Hepatocyte (in vitro differentiated cells): ENCODE measurements around the gene NKD1. TPM values are rescaled to one million over a fixed set of nuclear protein-coding genes. Genes with fewer than 3 reads are reported as not detected.

Experiments used
- DNase-seq: peaks from one replicate; pipeline ENCODE4 v3.0.0-alpha.2; 2016; ENCODE audit warnings: low spot score
- H2AFZ ChIP-seq: fragments of 200-600 bp; sonication (generic); 2 replicates; pipeline ENCODE4 v1.6.0; 2016; ENCODE audit warnings: antibody characterized with exemption, mild to moderate bottlenecking
- H3K27ac ChIP-seq: fragments of 200-600 bp; sonication (generic); 2 replicates; pipeline ENCODE4 v1.5.1; 2016; ENCODE audit warnings: mild to moderate bottlenecking
- H3K27me3 ChIP-seq: fragments of 200-600 bp; sonication (generic); 2 replicates; pipeline ENCODE4 v1.6.1; 2016
- H3K36me3 ChIP-seq: fragments of 200-600 bp; sonication (generic); replicated peaks from 2 replicates; pipeline ENCODE4 v1.5.1; 2016; ENCODE audit warnings: low read depth; ENCODE audit not compliant: insufficient read depth
- H3K4me1 ChIP-seq: fragments of 200-600 bp; sonication (generic); 2 replicates; pipeline ENCODE4 v1.5.1; 2016; ENCODE audit warnings: mild to moderate bottlenecking, moderate library complexity; ENCODE audit not compliant: insufficient read depth
- H3K4me2 ChIP-seq: fragments of 200-600 bp; sonication (generic); 2 replicates; pipeline ENCODE4 v1.6.0; 2016
- H3K4me3 ChIP-seq: fragments of 200-600 bp; sonication (generic); 2 replicates; pipeline ENCODE4 v1.5.1; 2016; ENCODE audit warnings: mild to moderate bottlenecking
- H3K79me2 ChIP-seq: fragments of 200-600 bp; sonication (generic); 2 replicates; pipeline ENCODE4 v1.6.0; 2017; ENCODE audit warnings: mild to moderate bottlenecking
- H3K9me2 ChIP-seq: fragments of 200-600 bp; sonication (generic); replicated peaks from 2 replicates; pipeline ENCODE4 v1.6.0; 2017; ENCODE audit warnings: mild to moderate bottlenecking; ENCODE audit not compliant: insufficient read depth
- H3K9me3 ChIP-seq: fragments of 200-600 bp; sonication (generic); 2 replicates; pipeline ENCODE4 v1.5.1; 2016; ENCODE audit warnings: low read depth, mild to moderate bottlenecking
- H4K20me1 ChIP-seq: fragments of 200-600 bp; sonication (generic); 2 replicates; pipeline ENCODE4 v1.6.0; 2016; ENCODE audit warnings: mild to moderate bottlenecking; ENCODE audit not compliant: insufficient read depth, poor library complexity, severe bottlenecking
- EZH2 ChIP-seq: fragments of 200-600 bp; sonication (generic); IDR thresholded peaks from 2 replicates; pipeline ENCODE4 v1.6.1; 2016; ENCODE audit warnings: antibody characterized with exemption, mild to moderate bottlenecking, borderline replicate concordance
- EZH2phosphoT487 ChIP-seq: fragments of 200-600 bp; sonication (generic); IDR thresholded peaks from one replicate; pipeline ENCODE4 v1.6.1; 2018; ENCODE audit warnings: antibody characterized with exemption, mild to moderate bottlenecking, low read depth, moderate library complexity; ENCODE audit not compliant: unreplicated experiment, severe bottlenecking
- WGBS: methylation state at CpG from one replicate; pipeline ENCODE4 v1.1.6; 2016; ENCODE audit warnings: low lambda C conversion rate; ENCODE audit errors: missing lambda C conversion rate; 5-methylcytosine and 5-hydroxymethylcytosine counted together
- polyA plus RNA-seq: library from polyadenylated mRNA; unstranded; fragments of >200 nt; fragmentation: Nextera tagmentation; extraction: Ambion mirVana; gene quantifications from 2 replicates; pipeline ENCODE4 v1.2.1, GENCODE V29; 2016
- total RNA-seq: library from RNA; depleted of rRNA; stranded (reverse); fragments of >200 nt; gene quantifications from 2 replicates; pipeline ENCODE4 v1.2.3, GENCODE V29; 2014
- TF ChIP-seq, protein P1 (sequence below): fragments of 200-600 bp; sonication (generic); IDR thresholded peaks from 2 replicates; pipeline ENCODE4 v1.5.1; 2016; ENCODE audit warnings: antibody characterized with exemption, mild to moderate bottlenecking; ENCODE audit not compliant: poor library complexity

NKD1 gene
- total and polyA plus RNA-seq, 2 experiments from 2014 or later, result 5.9 to 26.3 TPM

DNA sequence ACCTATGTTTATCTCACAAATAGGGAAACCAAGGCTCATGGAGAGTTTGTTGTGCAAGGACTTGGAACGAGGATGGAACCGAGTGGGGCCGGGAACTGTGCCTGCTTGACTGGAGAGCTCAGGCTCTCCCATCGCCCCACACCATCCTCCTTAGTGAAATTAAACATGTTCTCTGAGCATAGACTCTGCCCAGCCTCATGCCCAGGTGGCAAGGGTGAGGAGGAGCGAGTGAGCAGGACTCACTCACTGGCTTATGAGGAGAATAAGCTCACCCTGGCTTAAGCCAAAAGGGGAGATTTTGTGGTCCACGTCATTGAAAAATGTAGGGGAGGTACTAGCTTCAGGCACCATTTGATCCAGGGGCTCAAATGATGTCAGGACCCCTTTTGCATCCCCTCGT, 44.8 kb downstream of the NKD1 start:
- no peaks in the 10 kb centered on the region for H3K9me3 ChIP-seq
- H3K9me2 ChIP-seq, result no peaks in the 10 kb centered on the region
- DNase-seq, result no peak
- H2AFZ ChIP-seq, result no peak overlapping the region
- no peaks in the 10 kb centered on the region for H4K20me1 ChIP-seq
- no peak overlapping the region for H3K4me2 ChIP-seq
- peaks cover 3% of the 10 kb centered on the region for H3K4me1 ChIP-seq
- no peaks in the 10 kb centered on the region for H3K79me2 ChIP-seq
- H3K4me3 ChIP-seq, result no peak overlapping the region
- TF ChIP-seq EZH2phosphoT487 (no peak), EZH2 (no peak)
- TF ChIP-seq, protein P1, sequence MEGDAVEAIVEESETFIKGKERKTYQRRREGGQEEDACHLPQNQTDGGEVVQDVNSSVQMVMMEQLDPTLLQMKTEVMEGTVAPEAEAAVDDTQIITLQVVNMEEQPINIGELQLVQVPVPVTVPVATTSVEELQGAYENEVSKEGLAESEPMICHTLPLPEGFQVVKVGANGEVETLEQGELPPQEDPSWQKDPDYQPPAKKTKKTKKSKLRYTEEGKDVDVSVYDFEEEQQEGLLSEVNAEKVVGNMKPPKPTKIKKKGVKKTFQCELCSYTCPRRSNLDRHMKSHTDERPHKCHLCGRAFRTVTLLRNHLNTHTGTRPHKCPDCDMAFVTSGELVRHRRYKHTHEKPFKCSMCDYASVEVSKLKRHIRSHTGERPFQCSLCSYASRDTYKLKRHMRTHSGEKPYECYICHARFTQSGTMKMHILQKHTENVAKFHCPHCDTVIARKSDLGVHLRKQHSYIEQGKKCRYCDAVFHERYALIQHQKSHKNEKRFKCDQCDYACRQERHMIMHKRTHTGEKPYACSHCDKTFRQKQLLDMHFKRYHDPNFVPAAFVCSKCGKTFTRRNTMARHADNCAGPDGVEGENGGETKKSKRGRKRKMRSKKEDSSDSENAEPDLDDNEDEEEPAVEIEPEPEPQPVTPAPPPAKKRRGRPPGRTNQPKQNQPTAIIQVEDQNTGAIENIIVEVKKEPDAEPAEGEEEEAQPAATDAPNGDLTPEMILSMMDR, result no peak
- H3K36me3 ChIP-seq, result no peaks in the 10 kb centered on the region
- H3K27me3 ChIP-seq, result no peaks in the 10 kb centered on the region
- WGBS, result 90% methylated on average over 7 of the region's 7 CpGs
- H3K27ac ChIP-seq, result no peak overlapping the region

DNA sequence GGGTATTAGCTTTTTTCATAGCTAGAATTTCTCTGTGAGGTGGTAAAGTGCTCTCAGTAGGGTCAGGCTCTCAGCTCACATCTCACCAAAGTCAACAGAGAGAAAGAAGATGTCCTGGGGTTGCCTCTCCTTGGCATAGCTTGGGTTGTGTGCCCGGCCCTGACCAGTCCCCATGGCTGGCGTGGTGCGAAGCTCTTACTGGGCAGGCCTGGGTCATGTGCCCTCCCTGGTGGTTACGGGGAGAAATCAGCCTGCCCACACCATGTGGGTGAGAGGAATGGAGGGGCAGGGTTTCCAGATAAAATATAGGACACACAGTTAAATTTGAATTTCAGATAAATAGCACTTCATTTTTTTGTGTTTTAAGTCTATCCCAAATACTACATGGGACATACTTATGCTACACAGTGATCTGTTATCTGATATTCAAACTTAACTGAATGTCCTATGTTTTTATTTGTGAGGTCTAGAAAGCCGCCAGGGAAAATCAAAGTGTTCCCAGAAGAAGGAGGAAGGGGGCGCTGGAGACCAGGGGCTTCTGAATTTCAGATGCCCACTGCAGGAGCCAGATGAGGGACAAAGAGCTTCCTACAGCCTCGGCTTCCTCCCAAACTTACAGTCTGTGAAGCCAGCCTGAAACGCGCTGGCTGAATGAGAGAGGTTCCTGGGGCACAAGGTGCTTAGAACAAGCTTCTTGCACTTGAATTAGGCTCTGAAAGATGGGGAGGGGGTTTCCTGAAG, 45.4 kb downstream of the NKD1 start:
- Histone ChIP-seq H3K79me2 (no peaks in the 10 kb centered on the region), H4K20me1 (no peaks in the 10 kb centered on the region), H3K4me2 (no peak overlapping the region), H3K27ac (no peak overlapping the region), H3K9me2 (no peaks in the 10 kb centered on the region), H3K9me3 (no peaks in the 10 kb centered on the region), H3K4me1 (peaks cover 3% of the 10 kb centered on the region), H3K4me3 (no peak overlapping the region), H2AFZ (no peak overlapping the region), H3K36me3 (no peaks in the 10 kb centered on the region), H3K27me3 (no peaks in the 10 kb centered on the region)
- 82% methylated on average over 9 of the region's 9 CpGs for WGBS
- no peak for DNase-seq
- TF ChIP-seq, protein P1, result peak; percentile 21
- TF ChIP-seq EZH2phosphoT487, result no peak
- no peak for TF ChIP-seq EZH2

DNA sequence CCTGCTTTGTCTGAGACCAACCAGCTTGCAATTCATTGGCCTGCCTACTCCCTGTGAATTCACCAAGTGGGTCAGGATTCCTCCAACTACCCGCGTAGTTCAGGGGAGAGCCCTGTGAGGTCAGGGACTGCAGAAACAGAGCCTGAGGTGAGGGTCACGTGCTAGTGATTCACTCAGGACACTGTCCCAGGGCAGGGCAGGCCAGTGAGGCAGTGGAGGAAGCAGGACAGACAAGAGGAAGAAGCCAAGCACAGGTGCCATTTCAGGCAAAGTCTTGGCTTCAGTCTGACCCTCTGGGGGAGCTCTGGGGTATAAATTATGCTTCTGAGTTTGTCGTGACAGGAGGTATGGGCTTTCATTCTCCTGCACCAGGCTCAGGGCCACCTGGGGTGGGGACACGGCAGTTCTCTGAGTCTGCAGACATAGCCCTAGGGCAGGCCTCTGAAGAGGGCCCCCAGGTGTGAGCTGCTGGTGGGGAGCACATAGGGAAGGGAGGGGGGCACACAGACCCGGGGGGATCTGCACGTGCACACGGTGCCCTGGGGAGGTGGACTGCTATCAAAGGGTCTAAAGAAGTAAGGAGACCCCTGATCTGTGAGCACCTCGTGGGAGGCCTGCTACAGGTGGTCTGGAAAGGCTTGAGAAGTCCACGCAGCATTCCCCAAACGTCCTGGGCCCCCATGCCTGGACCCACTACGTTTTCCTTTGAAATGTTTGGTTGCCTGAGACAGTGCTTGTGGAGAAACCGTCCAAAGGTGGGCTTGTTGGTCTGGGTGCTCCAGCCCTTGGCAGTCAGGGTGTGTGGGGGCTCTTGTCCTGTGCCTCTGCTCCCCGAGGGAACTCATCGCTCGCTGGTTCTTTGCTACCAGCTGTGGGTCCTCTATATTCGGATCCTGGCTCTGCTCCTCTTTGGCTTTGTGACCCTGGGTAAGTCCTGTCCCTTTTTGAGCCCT, 46.4 kb downstream of the NKD1 start:
- no peaks in the 10 kb centered on the region for H3K36me3 ChIP-seq
- no peak overlapping the region for H3K27ac ChIP-seq
- no peaks in the 10 kb centered on the region for H4K20me1 ChIP-seq
- H2AFZ ChIP-seq, result no peak overlapping the region
- no peaks in the 10 kb centered on the region for H3K9me3 ChIP-seq
- DNase-seq, result no peak
- TF ChIP-seq EZH2 (no peak), EZH2phosphoT487 (no peak)
- TF ChIP-seq, protein P1, result no peak
- no peaks in the 10 kb centered on the region for H3K9me2 ChIP-seq
- H3K4me1 ChIP-seq, result peaks cover 3% of the 10 kb centered on the region
- H3K27me3 ChIP-seq, result no peaks in the 10 kb centered on the region
- no peak overlapping the region for H3K4me3 ChIP-seq
- no peak overlapping the region for H3K4me2 ChIP-seq
- 90% methylated on average over 17 of the region's 17 CpGs for WGBS
- H3K79me2 ChIP-seq, result no peaks in the 10 kb centered on the region
